ENCODE measurements around the gene TMEM72. TPM values are rescaled to one million over a fixed set of nuclear protein-coding genes. Genes with fewer than 3 reads are reported as not detected.
"Not testable (repeated sequence)": the region's sequence is repeated elsewhere in the genome, so short reads cannot be mapped to it uniquely, and the experiment has no call there.

Gene TMEM72
- total RNA-seq, 1 experiment from 2014 or later = not detected

DNA sequence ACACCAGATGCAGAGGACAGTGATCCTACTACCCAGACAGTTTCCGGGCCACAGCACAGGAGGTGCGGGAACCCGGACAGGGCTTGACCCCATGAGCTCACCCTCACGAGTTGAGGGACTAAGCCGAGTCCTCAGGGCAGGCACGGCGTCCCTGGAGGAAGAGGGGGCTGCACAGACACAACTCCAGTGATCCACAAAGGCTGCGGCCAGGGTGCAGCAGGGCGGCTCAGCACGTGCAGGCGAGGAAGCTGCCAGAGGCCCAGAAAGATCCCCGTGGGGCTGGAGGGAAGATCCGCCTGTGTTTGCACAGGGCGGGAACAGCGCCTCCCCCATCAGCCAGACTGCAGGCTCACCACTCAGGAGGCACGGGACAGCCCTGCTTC lies 45.9 kb upstream of the TMEM72 start:
- no TSS peak for BruUV-seq (replicated peaks)

DNA sequence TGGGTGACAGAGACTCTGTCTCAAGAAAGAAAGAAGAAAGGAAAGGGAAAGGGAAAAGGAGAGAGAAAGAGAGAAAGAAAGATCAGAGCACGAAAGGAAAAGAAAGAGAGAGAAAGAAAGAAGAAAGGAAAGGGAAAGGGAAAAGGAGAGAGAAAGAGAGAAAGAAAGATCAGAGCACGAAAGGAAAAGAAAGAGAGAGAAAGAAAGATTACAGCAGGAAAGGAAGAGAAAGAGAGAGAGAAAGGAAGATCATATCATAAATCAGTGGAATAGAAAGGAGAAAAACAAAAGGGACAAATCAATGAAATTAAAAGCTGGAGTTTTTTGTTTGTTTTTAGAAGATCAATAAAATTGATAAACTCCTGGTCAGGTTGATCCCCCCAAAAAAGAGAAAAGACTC lies 44.8 kb upstream of the TMEM72 start:
- intact Hi-C loops (cut with micrococcal nuclease; ENCODE audit: unreplicated experiment) = loop anchor here (10.0 kb wide), 1 partner anchor 482 kb away; the partner anchor contains the start of gene CXCL12
- H3K27me3 ChIP-seq (ENCODE audit: insufficient read depth, low read depth) = peaks cover 57% of the 10 kb centered on the region
- H3K36me3 ChIP-seq (ENCODE audit: low read depth); H3K9me3 ChIP-seq (ENCODE audit: insufficient read depth, low read depth); DNase-seq; H3F3A ChIP-seq (ENCODE audit: insufficient read depth, low read depth); H3K9me2 ChIP-seq (ENCODE audit: insufficient read depth); H4K20me1 ChIP-seq (ENCODE audit: insufficient read depth); H3K79me2 ChIP-seq (ENCODE audit: low read depth); BruUV-seq (replicated peaks); H3K4me2 ChIP-seq; H3K4me3 ChIP-seq; H2AFZ ChIP-seq; H3K4me1 ChIP-seq (replicated peaks; ENCODE audit: insufficient read depth); POLR2A ChIA-PET (ENCODE audit: unreplicated experiment); H3K27ac ChIP-seq; CTCF ChIA-PET: not testable (repeated sequence)

More for the DNA sequence above, 45.9 kb upstream of the TMEM72 start:
- no peak for DNase-seq
- H2AFZ ChIP-seq = no peak overlapping the region
- no peak overlapping the region for H3K27ac ChIP-seq
- peaks cover 5% of the 10 kb centered on the region; the same call in 1 of the 2 replicates for H3K9me3 ChIP-seq (ENCODE audit: insufficient read depth, low read depth)
- no peaks in the 10 kb centered on the region for H3K36me3 ChIP-seq (ENCODE audit: low read depth)
- H3K27me3 ChIP-seq (ENCODE audit: insufficient read depth, low read depth) = peaks cover 50% of the 10 kb centered on the region
- no peaks in the 10 kb centered on the region for H4K20me1 ChIP-seq (ENCODE audit: insufficient read depth)
- intact Hi-C loops (cut with micrococcal nuclease; ENCODE audit: unreplicated experiment) = loop anchor here (10.0 kb wide), 1 partner anchor 480 kb away; the partner anchor contains the start of gene CXCL12
- no peaks in the 10 kb centered on the region for H3K9me2 ChIP-seq (ENCODE audit: insufficient read depth)
- ChIA-PET POLR2A (ENCODE audit: unreplicated experiment) (no interaction called here), CTCF (no interaction called here)
- TF ChIP-seq EZH2 (IDR thresholded peaks at IDR 0.05; ENCODE audit: low read depth) = no peak
- TF ChIP-seq, protein P1, sequence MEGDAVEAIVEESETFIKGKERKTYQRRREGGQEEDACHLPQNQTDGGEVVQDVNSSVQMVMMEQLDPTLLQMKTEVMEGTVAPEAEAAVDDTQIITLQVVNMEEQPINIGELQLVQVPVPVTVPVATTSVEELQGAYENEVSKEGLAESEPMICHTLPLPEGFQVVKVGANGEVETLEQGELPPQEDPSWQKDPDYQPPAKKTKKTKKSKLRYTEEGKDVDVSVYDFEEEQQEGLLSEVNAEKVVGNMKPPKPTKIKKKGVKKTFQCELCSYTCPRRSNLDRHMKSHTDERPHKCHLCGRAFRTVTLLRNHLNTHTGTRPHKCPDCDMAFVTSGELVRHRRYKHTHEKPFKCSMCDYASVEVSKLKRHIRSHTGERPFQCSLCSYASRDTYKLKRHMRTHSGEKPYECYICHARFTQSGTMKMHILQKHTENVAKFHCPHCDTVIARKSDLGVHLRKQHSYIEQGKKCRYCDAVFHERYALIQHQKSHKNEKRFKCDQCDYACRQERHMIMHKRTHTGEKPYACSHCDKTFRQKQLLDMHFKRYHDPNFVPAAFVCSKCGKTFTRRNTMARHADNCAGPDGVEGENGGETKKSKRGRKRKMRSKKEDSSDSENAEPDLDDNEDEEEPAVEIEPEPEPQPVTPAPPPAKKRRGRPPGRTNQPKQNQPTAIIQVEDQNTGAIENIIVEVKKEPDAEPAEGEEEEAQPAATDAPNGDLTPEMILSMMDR (conservative IDR thresholded peaks at IDR 0.05) = no peak
- H3K4me2 ChIP-seq = 0 out of 2 replicates have a peak overlapping the region, but pooled peaks have one; percentile 21
- no peak overlapping the region for H3K4me3 ChIP-seq
- no peaks in the 10 kb centered on the region for H3F3A ChIP-seq (ENCODE audit: insufficient read depth, low read depth)
- H3K79me2 ChIP-seq (ENCODE audit: low read depth) = no peaks in the 10 kb centered on the region
- no peaks in the 10 kb centered on the region for H3K4me1 ChIP-seq (replicated peaks; ENCODE audit: insufficient read depth)

DNA sequence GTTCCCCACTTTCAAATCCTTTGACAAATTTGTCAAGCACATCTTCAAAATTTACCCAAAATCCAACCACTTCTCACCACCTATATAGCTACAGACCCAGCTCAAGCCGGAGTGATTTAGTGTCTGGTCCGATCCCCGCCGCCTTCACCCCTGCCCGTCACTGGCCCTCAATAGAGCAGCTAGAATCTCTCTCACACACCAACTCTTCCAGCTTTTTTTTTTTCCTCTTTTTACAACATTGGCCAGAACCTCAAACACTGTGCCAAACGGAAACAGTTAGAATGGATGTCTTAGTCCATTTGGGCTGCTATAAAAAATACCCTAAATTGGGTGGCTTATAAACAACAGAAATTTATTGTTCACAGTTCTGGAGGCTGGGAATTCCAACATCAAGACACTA lies 41.1 kb upstream of the TMEM72 start:
- no peaks in the 10 kb centered on the region for H3K9me2 ChIP-seq (ENCODE audit: insufficient read depth)
- H3K9me3 ChIP-seq (ENCODE audit: insufficient read depth, low read depth) = peaks cover 5% of the 10 kb centered on the region; the same call in 1 of the 2 replicates
- H2AFZ ChIP-seq = no peak overlapping the region
- H3K4me2 ChIP-seq = no peak overlapping the region
- H3F3A ChIP-seq (ENCODE audit: insufficient read depth, low read depth) = no peaks in the 10 kb centered on the region
- CTCF ChIA-PET = interaction anchor here (0.5 kb wide), 1 partner anchor 9 kb away, joined by 3 read pairs; no protein-coding TSS in a partner anchor
- H3K27ac ChIP-seq = no peak overlapping the region
- POLR2A ChIA-PET (ENCODE audit: unreplicated experiment) = no interaction called here
- no peak overlapping the region for H3K4me3 ChIP-seq
- DNase-seq = no peak
- H3K36me3 ChIP-seq (ENCODE audit: low read depth) = no peaks in the 10 kb centered on the region
- BruUV-seq (replicated peaks) = no TSS peak
- H4K20me1 ChIP-seq (ENCODE audit: insufficient read depth) = no peaks in the 10 kb centered on the region
- TF ChIP-seq, protein P1 (conservative IDR thresholded peaks at IDR 0.05) = no peak
- TF ChIP-seq EZH2 (IDR thresholded peaks at IDR 0.05; ENCODE audit: low read depth) = no peak
- no peaks in the 10 kb centered on the region for H3K79me2 ChIP-seq (ENCODE audit: low read depth)
- no peaks in the 10 kb centered on the region for H3K4me1 ChIP-seq (replicated peaks; ENCODE audit: insufficient read depth)
- H3K27me3 ChIP-seq (ENCODE audit: insufficient read depth, low read depth) = peaks cover 57% of the 10 kb centered on the region
- intact Hi-C loops (cut with micrococcal nuclease; ENCODE audit: unreplicated experiment) = no loop called here

DNA sequence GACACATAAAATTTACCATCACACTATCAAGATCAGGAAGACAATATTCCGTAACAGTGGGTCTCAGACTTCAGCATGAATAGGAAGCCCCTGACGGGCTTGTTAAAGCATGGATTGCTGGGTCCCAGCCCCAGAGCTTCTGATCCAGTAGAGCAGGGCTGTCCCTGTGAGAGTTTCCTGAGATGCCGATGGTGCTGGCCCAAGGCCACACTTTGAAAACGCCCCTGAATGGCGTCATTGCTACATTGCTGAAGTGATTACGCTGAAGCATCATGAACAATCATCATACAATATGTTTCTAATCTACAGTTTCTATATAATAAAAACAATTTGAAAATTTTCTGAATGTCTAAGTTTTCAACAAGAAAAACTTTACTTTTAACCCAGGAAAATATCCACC lies 38.0 kb upstream of the TMEM72 start:
- H3K9me3 ChIP-seq (ENCODE audit: insufficient read depth, low read depth) = peaks cover 5% of the 10 kb centered on the region; the same call in 1 of the 2 replicates
- no peak overlapping the region for H3K4me3 ChIP-seq
- no peak overlapping the region for H2AFZ ChIP-seq
- ChIA-PET CTCF (no interaction called here), POLR2A (ENCODE audit: unreplicated experiment) (no interaction called here)
- H3K36me3 ChIP-seq (ENCODE audit: low read depth) = no peaks in the 10 kb centered on the region
- intact Hi-C loops (cut with micrococcal nuclease; ENCODE audit: unreplicated experiment) = no loop called here
- no peak for DNase-seq
- peaks cover 42% of the 10 kb centered on the region for H3K27me3 ChIP-seq (ENCODE audit: insufficient read depth, low read depth)
- H3F3A ChIP-seq (ENCODE audit: insufficient read depth, low read depth) = no peaks in the 10 kb centered on the region
- no peaks in the 10 kb centered on the region for H3K79me2 ChIP-seq (ENCODE audit: low read depth)
- BruUV-seq (replicated peaks) = no TSS peak
- no peaks in the 10 kb centered on the region for H3K9me2 ChIP-seq (ENCODE audit: insufficient read depth)
- no peak overlapping the region for H3K27ac ChIP-seq
- H3K4me2 ChIP-seq = no peak overlapping the region
- TF ChIP-seq EZH2 (IDR thresholded peaks at IDR 0.05; ENCODE audit: low read depth) = no peak
- TF ChIP-seq, protein P1 (conservative IDR thresholded peaks at IDR 0.05) = no peak
- H4K20me1 ChIP-seq (ENCODE audit: insufficient read depth) = no peaks in the 10 kb centered on the region
- no peaks in the 10 kb centered on the region for H3K4me1 ChIP-seq (replicated peaks; ENCODE audit: insufficient read depth)
